GM21390 (cell line): ENCODE measurements around the gene C1QTNF4.
A peak's percentile ranks its signal among the peaks of the same experiment; 100 is the strongest.
"Not testable (repeated sequence)": the region's sequence is repeated elsewhere in the genome, so short reads cannot be mapped to it uniquely, and the experiment has no call there.

Experiments used
- ATAC-seq: cut with Tn5 transposase; IDR thresholded peaks from one replicate; pipeline ENCODE4 v1.9.1; 2021; ENCODE audit not compliant: unreplicated experiment

C1QTNF4 gene

DNA sequence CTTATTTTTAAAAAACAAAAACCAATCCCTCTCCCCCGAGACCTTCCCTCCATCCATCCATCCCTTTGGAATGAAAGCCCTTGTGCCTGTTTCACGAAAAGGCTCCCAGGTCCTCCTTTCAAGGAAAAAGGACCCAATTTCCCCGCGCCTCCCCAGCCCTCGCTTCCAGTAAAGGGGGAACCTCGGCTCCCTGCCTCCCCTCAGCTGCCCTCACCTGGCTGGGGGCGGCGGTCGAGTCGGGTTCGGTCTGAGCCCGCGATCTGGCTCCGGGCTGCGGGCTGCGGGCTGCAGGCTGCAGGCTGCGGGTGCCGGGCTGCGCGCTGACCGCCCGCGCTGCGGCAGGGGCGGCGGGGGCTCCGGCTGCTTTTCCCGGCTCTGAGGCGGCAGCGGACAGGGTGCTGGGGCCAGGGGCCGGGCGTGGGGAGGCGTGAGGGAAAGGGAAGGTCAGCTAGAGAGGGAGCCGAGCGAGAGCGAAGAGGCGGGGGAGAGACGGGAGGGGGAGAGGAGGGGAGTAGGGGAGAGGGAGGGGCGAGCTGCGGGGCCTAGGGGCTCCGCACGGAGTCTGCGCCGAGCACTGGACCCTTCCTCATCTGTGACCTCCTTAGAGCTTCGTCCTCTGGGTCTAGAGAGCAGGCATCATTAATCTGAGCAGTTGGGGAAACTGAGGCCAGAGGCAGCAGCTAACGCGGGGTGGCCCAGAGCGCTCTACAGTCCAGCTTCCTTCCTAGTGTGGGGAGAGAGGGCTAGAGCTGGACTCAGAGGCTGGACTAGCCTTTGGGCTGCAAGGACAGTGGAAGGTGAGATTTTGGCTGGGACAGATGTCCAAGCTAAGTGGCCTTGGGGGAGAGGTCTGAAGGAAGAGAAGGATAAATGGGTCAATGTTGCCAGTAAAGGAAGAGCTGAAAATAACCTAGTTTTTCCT is at the start of gene C1QTNF4:
C1QTNF4 (minus strand) TSS at position 478 of the 922 bp plus-strand sequence. CDS start 3,601 bp downstream, outside the sequence.
- no peak for ATAC-seq

DNA sequence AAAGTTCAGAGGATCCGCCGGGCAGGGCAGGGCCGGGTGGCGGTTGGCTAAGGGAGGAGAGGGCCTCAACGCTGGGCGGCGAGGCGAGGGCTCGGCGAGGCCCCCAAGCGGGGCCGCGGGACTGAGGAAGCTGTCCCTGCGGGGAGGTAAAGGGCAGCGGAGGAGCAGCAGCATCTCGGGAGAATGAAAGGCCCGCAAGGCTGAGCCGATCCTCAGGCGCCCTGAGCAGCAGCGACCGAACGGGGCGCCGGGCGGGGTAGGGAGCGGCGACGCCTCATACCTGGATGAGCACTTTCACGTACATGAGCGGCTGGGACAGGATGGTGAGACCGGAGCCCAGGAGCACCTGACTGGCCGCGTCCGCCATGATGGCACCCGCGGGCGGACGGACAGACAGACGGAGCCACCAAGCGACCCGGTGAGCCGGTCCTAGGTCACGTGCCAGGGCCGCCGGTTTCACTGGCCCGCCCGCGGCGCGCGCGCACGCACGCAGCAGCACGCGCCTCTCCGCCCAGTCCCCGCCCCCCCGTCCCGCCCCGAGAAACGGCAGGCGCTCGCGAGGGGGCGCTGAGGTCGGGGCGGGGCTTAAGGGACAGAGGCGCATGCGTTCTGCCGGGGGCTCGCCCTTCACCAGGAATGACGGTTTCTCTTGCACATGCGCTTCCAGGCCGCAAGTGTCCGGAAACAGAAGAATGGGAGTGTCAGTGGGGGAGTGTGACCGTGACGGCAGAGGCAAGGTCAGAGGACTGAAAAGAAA is 48.1 kb upstream of the C1QTNF4 start, which contains the start of gene MTCH2:
MTCH2 (minus strand) TSS at position 461 of the 757 bp plus-strand sequence; CDS start at position 367, 94 bp downstream.
- ATAC-seq: peak; percentile 88

DNA sequence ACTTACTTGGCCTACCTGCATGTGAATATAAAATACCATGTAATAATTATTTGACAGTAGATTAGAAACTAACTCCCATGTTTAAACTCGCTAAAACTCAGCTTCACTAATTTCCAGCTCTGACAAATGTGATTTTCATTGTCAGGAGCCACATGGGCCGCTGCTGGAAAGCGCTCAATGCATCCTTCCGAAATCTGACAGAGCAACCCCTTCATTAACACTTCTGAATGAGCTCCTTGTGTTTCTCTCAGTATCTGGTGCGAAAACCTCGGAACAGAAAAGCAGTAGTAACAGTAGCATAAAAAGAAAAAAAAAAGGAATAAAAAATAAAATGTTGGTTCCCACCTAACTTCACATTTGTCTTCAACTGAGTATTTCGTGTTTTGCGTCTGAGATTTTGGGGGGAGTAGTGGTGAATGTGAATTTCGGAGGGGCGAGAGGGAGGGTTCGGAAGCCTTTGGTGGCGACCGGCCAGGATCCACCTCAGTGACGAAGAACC is 47.4 kb upstream of the C1QTNF4 start:
- ATAC-seq: no peak

DNA sequence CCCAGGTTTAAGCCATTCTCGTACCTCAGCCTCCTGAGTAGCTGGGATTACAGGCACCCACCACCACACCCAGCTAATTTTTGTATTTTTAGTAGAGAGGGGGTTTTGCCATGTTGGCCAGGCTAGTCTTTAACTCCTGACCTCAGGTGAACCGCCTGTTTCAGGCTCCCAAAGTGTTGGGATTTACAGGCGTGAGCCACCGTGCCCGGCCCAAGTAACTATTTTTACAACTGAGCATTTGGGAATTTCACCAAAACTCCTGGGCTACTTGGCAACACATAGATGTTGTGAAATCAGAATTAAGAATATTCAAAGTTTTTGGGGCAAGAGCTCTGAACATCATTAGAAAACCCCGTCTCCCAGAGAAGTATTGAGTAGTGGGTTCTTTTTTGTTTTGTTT is 46.3 kb upstream of the C1QTNF4 start:
- not testable (repeated sequence) for ATAC-seq

DNA sequence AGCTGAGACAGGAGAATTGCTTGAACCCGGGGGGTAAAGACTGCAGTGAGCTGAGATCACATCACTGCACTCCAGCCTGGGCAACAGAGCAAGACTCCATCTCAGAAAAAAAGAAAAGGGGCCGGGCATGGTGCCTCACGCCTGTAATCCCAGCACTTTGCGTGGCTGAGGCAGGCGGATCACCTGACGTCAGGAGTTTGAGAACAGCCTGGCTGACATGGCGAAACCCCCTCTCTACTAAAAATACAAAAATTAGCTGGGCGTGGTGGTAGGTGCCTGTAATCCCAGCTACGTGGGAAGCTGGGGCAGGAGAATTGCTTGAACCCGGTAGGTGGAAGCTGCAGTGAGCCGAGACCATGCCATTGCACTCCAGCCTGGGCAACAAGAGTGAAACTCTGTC is 42.1 kb upstream of the C1QTNF4 start:
- not testable (repeated sequence) for ATAC-seq

DNA sequence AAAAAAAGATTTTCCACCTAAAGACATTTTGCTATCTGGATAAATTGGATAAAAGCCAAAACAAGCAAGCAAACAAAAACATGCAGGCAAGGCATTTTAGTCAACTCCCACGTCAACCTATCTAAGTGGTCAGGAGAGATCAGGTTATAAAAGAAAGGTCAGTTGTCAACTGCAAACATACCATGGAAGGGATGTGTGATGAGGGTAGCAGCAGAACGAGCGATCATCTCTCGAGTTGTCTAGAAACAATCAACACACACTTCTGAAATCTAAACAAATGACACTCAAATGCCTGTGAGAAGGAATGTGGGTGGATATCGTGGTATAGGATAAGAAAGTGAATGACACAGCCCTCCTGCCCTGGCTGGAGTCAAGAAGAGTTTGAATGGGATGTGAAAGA is 37.3 kb upstream of the C1QTNF4 start:
- ATAC-seq: no peak

DNA sequence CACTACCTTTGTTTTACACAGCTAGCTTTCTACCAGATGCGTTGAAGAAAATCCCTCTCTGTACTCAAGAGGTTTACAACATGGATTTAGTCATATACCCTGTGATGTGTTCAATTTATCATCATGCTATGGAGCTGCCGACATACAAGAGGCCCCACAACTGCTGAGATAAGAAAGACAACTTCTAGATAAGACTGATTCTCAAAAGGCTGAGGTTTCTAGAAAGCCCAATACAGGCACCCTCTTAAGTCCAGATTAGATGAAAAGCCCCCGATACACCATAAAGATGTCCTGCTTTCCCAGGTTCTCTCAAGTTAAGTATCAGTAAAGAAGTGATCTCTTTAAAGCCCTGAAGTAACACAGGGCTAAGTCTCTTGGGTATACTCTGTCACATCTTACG is 33.8 kb upstream of the C1QTNF4 start:
- no peak for ATAC-seq

DNA sequence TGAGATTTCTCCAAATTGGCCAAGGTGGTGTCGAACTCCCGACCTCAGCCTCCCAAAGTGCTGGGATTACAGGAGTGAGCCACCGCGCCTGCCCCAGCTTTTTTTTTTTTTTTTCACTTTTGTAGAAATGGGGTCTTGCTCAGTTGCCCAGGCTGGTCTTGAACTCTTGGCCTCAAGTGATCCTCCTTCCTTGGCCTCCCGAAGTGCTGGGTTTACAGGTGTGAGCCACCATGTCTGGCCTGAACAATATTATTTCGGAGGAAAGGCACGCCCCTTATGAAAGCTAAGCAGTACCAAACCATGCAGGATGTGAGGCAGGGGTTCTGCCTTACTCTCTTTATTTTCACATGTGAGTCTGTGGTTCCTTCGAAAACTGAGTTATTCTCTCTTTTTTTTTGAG is 32.0 kb upstream of the C1QTNF4 start:
- no peak for ATAC-seq

DNA sequence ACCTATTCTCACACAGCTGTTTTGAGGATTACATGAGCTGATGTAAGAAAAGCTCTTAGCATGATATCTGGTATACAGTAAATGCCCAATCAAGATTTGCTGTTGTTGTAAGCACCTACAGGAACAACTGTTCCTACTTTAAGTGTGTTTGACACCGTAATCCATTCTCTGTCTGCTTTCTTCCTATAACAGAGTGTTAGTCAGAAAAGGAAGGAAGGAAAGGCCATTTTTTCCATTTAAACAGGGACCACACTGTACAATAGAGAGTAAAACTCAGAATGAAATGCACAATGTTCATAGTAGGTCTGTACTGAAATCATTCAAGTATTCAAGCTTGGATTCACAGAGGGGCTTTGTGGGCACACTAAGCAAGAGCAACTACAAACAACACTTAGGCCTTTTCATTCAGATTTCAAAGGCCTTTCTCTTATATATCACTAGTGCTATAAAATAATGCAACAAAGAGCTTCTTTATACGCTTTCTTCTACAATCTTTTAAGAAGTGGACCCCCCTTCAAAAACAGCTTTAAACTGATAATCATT is 26.7 kb upstream of the C1QTNF4 start:
- no peak for ATAC-seq

DNA sequence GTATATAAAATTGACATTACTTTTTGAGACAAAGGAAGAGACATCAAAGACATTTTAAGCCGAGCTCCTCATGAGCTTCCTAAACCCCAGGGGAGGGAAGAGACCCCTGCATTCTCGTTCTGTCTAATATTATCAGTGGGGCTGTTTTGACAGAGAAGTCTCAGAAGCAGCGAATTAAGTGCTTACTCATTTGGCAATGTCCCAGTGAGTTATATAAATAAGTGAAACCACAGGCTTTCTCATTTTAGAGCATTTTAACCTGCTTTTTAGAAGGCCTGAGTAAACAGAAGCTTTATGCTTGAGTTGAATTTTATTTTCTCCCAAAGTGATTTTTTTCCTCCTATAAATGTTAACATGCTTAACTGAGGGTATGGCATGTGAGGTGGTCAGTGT is 23.2 kb upstream of the C1QTNF4 start:
- no peak for ATAC-seq

DNA sequence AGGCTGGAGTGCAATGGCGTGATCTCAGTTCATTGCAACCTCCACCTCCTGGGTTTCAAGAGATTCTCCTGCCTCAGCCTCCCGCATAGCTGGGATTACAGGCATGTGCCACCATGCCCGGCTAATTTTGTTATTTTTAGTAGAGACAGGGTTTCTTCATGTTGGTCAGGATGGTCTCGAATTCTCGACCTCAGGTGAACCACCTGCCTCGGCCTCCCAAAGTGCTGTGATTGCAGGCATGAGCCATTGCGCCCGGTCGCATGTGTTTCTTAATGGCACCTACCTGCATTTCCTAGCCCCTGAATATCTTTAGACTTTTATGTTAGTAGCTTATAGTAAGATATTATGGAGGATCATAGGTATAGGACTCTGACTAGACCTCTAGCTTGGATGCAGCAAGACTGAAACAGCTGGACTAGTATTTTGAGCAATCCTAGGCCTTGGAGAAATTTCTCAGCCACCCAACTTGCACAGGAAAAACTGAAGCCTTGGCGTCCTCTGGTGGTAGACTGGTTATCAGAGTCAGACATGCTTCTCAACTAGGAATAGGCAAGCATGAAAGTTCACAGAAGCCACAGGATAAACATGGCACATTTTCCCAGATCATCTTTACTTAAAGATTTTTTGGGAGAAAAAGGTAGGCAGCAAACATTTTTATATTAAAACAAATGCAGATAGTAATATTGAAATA is 22.7 kb upstream of the C1QTNF4 start:
- ATAC-seq: no peak

DNA sequence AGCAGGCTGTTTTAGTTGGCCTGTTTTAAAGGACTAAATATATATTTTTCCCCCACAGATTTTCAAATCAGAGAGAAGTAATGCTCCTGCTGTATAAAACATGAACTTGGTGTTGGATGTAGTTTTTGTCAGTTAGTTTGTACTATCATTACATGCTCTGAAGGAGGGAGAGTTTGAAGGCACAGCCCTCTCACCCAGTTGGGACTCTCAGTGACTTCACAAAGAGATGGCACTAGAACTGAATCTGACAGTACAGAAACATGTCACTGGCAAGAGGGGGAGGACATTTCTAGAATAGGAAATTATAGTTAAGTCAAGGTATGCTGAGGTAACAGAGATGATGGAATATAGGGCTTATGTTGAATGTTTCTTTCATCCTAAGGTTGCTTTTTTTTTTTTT is 21.0 kb upstream of the C1QTNF4 start:
- ATAC-seq: no peak

DNA sequence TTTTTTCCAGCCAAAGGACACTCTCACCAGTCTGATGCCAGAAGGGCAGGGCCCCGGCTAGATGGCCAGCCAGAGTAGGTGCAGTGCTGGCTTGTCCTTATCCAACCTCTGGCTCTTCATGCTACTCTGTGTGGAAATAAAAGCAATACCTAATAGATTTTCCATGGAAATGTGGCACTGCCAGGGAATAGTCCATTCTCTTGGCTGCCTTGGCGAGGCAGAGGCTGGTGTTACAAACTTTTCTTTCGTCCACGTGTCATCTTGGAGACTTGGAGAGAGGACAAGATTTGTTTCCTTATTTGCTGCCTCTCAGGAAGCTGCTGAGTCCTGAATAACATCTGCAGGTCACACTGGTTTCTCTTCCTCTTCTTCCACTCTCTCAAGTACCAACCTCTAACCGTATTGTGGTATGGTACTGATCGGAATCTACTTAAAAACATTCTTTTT is 17.2 kb upstream of the C1QTNF4 start:
- ATAC-seq: peak; percentile 92

DNA sequence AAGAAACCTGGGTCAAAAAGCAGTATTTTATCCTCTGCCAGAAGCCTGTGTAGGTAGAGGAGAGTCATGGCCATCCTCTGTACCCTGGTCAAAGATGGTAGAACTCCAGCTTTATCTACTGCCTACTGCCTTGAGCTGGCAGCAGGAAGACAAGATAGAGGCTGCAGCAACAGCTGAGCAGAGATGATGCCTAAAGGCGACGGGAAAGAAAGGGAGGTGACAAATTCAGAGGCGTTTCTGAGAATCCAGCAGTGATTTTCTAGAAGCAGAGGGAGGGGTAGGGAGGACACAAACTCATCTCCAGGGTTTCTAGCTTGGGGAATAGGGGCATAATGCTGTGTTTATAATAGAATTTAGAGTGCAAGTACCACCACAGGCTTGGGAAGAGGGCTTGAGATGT is 15.5 kb upstream of the C1QTNF4 start:
- ATAC-seq: no peak

DNA sequence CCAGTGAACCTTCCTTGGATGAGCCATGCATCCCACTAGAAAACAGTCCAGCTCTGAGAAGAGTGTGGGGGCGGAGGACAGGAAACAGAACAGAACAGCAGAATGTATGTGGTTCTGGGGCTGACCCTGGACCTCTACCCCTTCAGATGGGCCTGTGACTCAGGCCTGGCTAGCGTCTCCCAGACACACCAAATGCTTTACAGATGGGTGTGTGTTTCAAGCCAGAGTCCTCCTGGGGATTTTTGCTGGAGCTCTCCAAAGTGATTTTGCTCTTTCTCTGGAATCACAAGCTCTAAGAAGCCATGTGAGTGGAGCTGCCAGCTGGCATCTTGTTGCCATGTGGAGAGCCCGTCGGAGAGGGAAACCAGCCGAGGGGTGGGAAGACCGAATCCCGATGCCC is 13.2 kb upstream of the C1QTNF4 start:
- no peak for ATAC-seq

DNA sequence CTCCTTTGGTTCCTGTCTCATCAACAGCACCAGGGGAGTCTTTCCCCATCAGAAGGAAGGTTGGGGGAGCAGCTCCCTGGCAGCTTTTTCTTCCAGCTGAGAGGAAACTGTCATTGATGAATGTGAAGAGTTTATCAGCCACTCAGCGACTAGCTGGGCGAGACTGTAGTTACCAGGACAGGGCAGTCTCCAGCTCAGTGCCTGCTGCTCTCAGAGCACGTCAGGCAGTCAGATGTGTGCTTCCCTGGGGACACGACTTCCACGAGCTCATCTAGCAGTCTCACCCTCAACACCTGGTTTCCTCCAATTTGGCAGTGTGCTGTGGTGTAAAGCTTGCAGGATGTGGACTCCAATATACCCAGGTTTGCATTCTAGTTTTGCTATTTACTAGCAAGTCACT is 12.5 kb upstream of the C1QTNF4 start:
- ATAC-seq: no peak

DNA sequence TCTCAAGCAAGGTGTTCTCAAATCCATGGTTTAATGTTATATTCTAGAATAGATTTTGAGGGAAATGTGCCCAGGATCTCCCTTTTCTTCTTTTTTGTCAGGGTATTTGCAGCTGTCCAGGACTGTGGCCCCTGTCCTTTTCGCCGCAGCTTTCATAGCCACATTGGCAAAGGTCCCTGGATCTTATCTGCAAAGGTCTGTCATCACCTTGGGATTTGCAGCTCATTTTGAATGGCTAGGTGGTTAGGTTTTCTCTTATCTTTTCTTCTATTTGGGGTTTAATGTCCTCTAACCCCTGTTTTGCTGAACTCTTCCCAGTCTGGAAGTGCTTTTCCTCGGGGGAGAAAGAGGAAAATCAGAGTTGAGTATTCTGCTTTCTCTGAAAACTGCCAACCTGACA is 11.7 kb upstream of the C1QTNF4 start:
- no peak for ATAC-seq

DNA sequence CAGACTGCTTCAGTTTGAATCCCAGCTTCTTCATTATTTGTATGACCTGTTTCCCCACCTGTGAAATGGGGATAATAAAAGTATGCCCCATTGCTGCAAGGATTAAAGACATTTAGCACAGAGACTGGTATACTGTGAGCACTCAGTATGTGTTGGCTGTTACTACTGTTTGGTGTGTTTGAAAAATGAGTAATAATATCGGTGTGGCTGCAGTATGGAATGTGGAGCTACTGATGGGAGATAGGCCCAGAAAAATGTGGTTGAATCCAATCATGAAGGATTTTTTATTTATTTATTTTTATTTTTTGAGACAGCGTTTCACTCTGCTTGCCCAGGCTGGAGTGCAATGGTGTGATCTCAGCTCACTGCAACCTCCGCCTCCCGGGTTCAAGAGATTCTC is 9.1 kb upstream of the C1QTNF4 start:
- no peak for ATAC-seq

DNA sequence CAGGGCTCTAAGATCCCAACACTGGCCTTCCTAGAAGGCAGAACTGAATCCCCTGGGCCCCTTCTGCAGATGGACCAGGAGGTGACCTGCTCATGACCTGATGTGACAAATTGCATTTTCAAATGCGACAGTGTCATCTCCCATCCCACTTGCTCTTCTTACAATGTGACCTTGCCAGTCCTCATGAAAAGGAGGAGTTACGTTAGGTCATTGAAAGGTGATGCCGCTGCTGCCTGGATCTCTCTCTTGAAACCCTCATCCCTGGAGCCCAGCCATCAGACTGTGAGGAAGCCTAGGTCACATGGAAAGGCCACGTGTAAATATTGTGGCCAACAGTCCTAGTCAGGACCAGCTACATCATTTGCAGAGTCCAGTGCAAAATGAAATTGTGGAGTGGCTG is 5.7 kb upstream of the C1QTNF4 start:
- no peak for ATAC-seq

DNA sequence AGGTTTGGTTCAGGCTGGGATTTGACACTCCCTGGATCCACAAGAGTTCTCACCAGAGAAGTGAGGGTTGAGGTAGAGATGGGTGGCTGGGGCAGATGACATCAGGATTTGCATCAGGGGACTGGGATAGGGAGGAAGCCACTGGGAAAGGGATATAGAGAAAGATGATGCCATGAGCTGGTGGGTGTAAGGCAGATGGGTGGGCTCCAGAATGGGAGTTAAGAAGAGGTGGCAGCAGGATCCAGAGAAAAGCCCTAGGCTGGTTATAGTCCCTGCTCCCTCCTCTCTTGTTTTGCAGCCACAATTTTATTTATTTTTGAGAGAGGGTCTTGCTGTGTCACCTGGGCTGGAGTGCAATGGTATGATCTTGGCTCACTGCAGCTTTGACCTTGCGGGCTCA is 1.8 kb upstream of the C1QTNF4 start:
- ATAC-seq: no peak

DNA sequence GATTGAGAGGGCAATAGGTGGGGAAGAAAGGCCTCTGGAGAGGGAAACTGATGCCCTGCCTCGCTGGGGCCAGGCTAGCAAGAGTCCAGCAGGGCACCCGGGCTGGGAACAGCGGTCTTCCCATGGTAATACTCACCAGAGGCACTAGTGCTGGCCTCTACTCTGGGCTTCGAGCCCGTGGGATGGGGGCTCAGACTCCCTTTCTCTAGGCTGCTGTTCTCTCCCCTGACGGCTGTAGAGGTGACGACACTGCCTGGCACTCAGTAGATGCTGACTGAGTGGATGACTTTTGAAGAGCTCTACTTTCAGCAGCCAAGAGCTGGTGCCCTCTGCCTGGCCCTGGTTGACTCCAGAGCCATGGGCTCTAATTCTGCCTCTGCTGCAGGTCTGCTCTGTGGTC is 818 bp upstream of the C1QTNF4 start:
- no peak for ATAC-seq
